Right hindlimb (tissue), 1 donor: ENCODE data around the gene NME1.
"Not testable (repeated sequence)": the region's sequence is repeated elsewhere in the genome, so short reads cannot be mapped to it uniquely, and the experiment has no call there.

Experiments used
- DNase-seq: peaks from one replicate; pipeline ENCODE4 v3.0.0-alpha.2; 2018

Gene NME1

DNA sequence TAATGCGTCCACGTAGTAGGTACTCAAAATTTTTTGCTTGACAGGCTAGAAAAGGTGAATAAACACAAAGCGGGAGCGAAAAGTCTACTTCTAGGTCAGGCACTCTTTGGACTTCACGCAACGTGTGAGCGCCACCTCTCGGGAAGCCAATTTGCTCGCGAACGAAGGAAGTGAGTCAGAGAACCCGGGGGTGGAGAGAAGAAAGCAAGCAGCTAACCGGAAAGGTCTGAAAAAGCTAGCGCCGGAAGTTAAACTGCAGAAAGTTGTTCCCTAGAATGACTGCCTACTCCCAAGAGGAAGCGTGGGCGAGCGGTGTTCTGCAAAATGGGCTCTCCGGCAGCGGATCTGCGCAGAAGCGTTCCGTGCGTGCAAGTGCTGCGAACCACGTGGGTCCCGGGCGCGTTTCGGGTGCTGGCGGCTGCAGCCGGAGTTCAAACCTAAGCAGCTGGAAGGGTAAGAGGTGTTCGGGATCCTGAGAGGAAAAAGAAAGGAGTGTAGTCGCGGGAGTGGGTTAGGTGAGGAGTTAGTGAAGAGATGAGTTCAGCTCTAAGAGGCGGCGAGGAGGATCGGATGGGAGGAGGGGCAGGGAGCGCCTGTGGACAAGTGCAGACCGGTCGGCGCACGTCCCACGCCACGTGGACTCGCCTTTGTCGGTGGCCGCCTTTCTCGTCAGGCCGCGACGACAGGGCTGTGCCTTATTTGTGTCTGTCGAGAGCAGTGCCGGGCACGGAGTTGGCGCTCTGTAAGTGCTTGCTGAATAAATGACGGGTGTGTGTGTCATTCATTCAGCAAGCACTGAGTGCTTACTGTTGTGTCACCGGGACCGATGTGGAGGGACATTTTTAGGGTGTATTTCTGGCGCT, at the start of gene NME1:
Gene NME1 (plus strand): TSS at position 350 of the 863 bp plus-strand sequence. CDS start 2,096 bp downstream, outside the sequence.
- DNase-seq, result peak; percentile 98

DNA sequence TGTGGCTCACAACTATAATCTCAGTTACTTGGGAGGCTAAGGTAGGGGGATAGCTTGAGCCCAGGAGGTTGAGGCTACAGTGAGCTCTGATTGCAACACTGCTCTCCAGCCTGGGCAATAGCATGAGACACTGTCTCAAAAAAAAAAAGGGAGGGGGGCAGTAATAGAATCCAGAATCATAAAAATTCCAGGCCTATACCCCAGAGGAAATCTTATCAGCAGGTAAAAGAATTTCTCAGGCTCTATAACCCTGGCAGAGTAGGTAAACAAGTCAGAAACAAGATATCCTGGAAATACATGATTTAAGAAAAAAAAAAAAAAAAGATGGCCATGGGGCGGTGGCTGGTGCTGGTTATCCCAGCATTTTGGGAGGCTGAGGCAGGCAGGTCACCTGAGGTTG, 45.6 kb upstream of the NME1 start:
- DNase-seq, result no peak

DNA sequence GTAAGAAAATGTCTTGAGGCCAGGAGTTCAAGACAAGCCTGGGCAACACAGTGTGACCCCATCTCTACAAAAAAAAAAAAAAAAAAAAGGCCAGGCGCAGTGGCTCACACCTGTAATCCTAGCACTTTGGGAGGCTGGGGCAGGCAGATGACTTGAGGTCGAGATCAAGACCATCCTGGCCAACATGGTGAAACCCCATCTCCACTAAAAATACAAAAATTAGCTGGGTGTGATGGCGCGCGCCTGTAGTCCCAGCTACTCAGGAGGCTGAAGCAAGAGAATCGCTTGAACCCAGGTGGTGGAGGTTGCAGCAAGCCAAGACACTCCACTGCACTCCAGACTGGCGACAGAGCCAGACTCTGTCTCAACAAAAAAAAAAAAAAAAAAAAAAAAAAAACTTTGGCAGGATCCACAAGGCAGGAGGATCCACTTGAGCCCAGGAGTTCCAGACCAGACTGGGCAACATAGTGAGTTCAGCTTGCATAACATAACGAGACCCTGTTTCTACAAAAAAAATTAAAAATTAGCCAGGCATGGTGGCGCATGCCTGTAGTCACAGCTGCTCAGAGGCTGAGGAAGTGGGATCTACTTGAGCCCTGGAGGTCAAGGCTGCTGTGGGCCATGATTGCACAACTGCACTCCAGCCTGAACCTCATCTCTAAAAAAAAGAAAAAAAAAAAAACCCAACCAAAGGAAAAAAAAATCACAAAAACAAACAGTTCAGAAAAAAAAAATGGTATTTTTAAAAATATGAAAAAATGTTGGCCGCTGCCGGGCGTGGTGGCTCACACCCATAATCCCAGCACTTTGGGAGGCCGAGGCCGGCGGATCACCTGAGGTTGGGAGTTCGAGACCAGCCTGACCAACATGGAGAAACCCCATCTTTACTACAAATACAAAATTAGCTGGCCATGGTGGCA, 40.8 kb upstream of the NME1 start:
- DNase-seq, result not testable (repeated sequence)

DNA sequence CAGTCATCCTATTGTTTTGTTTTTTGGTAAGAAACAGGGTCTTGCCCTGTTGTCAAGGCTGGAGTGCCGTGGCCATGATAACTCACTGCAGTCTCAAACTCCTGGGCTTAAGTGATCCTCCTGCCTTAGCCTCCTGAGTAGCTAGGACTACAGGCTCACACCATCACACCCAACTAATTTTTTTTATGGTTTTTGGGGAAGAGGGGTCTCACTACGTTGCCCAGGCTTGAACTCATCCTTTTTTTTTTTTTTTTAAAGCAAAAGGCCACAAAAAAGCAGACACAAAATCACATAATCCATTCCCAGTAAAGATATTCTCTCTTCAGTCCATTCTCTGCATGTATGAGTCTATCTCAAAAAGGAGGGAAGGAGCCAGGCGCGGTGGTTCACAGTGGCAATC, 38.2 kb upstream of the NME1 start:
- DNase-seq, result no peak

DNA sequence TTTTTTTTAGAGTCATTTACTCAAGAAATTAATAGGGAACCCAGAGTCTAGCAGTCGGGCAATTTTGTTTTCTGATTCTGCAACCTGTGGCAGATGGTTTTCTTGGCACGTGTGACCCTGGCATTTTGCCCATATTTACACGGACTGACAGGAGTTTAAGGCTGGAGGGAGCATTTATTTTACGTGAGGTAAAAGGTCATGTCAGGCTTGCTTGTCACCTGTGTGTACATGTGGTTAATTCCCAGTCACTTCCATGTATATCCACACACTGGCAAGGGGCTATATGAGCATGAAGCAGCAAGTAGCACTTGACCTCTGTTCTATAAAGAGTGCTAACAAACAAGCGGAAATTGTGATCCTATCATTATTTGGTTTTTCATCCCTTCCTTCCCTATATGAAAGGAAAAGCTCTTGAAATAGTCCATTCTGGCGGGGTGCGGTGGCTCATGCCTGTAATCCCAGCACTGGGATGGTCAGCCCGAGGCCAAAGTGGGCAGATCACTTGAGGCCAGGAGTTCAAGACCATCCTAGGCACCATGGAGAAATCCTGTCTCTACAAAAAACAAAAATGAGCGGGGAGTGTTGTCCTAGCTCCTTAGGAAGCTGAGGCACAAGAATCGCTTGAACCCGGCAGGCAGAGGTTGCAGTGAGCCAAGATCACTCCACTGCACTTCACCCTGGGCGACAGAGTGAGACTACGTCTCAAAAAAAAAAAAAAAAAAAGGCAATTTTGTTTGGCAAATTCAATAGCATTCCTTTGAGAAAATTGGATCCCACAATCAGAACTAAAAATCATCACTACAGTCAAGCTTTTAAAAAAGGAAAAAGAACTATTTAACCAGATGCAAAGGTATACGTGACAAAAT, 34.8 kb upstream of the NME1 start:
- DNase-seq, result peak; percentile 22

DNA sequence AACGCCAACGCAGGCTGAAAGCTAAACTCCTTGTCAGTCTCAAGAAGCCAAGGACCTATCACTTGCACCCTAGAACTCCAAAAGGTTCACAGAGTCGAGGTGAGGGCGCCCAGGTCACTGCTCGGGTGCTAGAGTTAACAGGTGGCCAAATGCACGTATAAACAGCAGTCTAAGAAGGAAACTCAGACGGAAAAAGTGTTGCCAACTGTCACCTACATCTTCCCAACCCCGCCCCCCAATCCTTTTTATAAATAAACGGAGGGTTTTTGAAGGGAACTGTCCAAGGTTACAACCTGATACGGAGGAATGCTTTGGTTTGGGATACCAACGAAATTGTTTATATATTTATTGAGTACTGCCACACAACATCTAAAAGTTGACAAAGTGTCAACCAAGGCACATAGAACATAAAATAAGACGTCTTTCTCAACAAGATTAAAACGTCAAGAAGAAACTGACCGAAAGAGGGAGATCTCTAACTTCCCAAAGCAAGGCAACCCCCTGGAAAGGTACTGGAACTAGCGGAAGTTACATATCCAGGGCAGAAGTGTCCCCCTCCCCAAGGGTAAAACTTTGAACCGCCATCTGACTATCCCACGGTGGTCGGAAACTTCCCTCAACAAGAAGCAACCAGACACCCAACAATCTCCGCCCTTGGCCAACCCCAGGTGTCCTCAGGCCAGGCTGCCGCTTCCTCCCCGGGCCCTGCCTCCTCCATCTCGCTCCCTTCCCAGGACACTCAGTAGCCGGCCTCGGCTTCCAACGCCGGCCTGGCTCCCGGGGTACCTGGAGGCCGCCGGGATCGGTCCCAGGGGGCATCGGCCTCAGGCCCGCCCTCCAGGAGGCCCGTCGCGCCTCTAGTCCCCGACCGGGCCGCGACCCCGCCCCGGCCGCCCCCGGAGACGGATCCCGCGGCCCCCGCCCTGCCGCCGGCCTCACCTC, 33.7 kb upstream of the NME1 start:
- peak; percentile 72 for DNase-seq

DNA sequence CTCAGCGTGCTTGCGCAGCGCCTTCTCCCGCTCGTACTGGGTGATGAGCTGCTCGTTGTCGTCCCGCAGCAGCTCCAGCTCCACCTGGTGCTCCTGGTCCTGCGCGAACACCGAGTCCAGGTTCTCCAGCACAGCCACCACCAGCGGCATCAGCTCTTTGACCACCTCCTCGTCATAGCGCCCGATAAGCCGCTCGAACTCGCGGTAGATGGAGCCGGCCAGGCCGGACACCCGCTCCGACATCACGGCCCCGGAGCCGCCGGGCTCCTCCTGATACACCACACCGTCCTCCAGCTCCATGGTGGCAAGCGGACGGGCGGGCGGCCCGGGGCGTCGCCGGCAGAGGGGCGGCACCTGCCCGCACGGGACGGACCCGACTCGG, 33.0 kb upstream of the NME1 start:
- DNase-seq, result no peak

GRCh38 chr17:51120739-51121619, 32.4 kb upstream of the NME1 start, which contains the start of gene SPAG9:
TSS of gene SPAG9 (minus strand) at chr17:51120868. CDS start at chr17:51120656, 212 bp downstream.
- DNase-seq, result peak; percentile 97

- DNase-seq, result peak; percentile 68
These were observed 31.5 kb upstream of the NME1 start for GRCh38 chr17:51121620-51122472.

DNA sequence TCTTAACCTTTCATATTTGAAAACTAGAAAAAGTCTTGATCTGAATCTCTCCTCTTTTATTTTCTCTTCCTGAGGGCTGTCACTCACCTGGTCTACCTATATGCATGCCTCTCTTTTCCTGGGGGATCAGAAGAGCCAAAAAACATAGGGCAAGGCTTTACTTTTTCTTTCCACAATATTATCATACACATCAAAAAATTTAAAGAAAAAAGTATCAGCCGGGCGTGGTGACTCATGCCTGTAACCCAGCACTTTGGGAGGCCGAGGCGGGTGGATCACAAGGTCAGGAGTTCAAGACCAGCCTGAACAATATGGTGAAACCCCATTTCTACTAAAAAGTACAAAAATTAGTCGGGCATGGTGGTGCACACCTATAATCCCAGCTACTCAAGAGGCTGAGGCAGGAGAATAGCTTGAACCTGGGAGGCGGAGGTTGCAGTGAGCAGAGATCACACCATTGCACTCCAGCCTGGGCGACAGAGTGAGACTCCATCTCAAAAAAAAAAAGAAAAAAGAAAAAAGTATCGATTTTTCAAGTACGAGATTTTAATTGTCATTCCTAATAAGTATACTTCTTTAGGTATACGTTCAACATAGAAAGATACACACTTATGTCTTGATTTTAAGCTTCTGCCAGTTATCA, 30.8 kb upstream of the NME1 start:
- DNase-seq, result not testable (repeated sequence)

- DNase-seq, result no peak
These were observed 28.5 kb upstream of the NME1 start for GRCh38 chr17:51124640-51125503.

GRCh38 chr17:51128076-51128475, 25.3 kb upstream of the NME1 start:
- DNase-seq, result peak; percentile 34

DNA sequence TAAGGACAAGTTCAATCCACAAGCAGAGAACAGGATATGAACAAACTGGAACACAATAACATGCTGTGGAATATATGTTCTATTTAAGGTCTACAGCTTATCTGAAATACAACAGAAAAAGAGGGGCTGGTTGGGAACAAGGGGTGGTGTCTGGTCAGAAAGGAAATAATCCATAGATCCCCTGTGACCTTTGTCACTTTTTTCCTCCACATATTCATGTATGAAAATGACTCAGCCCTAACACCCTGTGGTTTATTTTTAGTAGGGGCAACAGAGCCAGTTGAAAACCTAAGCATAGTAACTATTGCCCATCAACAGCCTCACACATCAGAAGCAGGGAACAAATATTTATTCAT, 20.4 kb upstream of the NME1 start:
- no peak for DNase-seq

DNA sequence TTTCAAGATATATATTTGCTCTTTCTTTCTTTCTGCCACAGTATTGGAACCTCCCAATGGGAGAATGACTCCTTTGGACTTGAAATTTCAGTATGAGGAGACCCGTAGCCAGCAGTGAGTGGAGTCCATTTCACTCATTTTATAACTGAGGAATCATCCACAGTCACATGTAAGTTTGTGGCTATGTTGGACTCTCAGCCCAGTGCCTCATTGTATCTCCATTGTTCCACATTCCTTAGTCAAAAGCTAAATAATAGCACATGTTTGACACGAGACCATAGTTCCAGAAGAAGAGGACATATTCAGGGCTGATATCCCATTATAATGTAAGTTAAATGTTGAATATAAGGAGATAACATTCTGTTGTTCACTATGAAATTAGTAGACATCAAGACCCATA, 20.0 kb upstream of the NME1 start:
- no peak for DNase-seq

DNA sequence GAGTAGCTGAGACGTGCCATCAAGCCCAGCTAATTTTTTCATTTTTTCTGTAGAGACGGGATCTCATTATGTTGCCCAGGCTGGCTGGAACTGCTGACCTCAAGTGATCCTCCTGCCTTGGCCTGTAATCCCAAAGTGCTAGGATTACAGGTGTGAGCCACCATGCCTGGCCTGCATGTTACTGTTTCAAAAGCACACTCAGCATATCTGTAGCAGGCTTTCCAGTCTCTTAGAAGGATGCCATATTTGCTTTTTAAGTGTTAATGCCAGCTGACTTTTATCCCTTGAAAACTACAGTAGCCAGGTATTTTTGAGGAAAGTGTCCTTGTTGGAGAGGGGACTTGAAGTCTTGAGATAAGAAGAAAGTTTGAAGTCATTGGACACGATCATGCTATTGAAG, 17.4 kb upstream of the NME1 start:
- no peak for DNase-seq

- DNase-seq, result no peak
These were observed 10.8 kb upstream of the NME1 start for GRCh38 chr17:51142597-51142996.

- no peak for DNase-seq
These were observed 8.9 kb upstream of the NME1 start for GRCh38 chr17:51144266-51145022.
